H1 (cell line): ENCODE results near the gene CPD.

Source experiments
- CEBPB ChIP-seq: IDR thresholded peaks from 2 replicates; pipeline ENCODE4 v1.6.1; 2012; ENCODE audit warnings: low read depth, low read length
- CTBP2 ChIP-seq: IDR thresholded peaks from 2 replicates; pipeline ENCODE4 v1.7.0; 2011; ENCODE audit warnings: borderline replicate concordance, mild to moderate bottlenecking, moderate library complexity, mixed read lengths, low read length; ENCODE audit not compliant: insufficient read depth, insufficient read length
- CTCF ChIP-seq, 3 experiments: IDR thresholded peaks; 1 replicate in 2 of 3; 2 replicates in 1 of 3; pipeline versions ENCODE4 v1.5.1 to v1.6.1; 2011; ENCODE audit warnings: low read length in 3 of 3, mild to moderate bottlenecking in 3 of 3, inconsistent platforms in 2 of 3, low read depth in 1 of 3, moderate library complexity in 1 of 3; ENCODE audit not compliant: insufficient read depth in 1 of 3; ENCODE audit errors: control extremely low read depth in 1 of 3
- POLR2A ChIP-seq, 2 experiments: IDR thresholded peaks; 1 replicate in 1 of 2; 2 replicates in 1 of 2; pipeline ENCODE4 v1.6.1; 2011; ENCODE audit warnings: low read depth in 2 of 2, low read length in 2 of 2, mild to moderate bottlenecking in 2 of 2; ENCODE audit errors: control extremely low read depth in 1 of 2
- POLR2AphosphoS5 ChIP-seq: IDR thresholded peaks from 2 replicates; pipeline ENCODE4 v1.6.1; 2011; ENCODE audit warnings: low read depth, low read length
- SAP30 ChIP-seq: fragments of 300-600 bp; sonication (generic); IDR thresholded peaks from 2 replicates; pipeline ENCODE4 v1.7.1; 2012; ENCODE audit warnings: low read length, moderate library complexity, mild to moderate bottlenecking, inconsistent platforms; ENCODE audit not compliant: insufficient read depth, insufficient replicate concordance

GRCh38 chr17:30382345-30382744 lies 3.6 kb downstream of the CPD start:
- TF ChIP-seq CTCF (IDR thresholded peaks at IDR 0.05; ENCODE audit: control extremely low read depth in 1 of 3, insufficient read depth in 1 of 3, low read depth in 1 of 3, low read length in 3 of 3) (no peak), SAP30 (no peak), POLR2A (IDR thresholded peaks at IDR 0.05; ENCODE audit: control extremely low read depth in 1 of 2, low read depth in 2 of 2, low read length in 2 of 2) (no peak), CTBP2 (no peak), CEBPB (no peak), POLR2AphosphoS5 (no peak)
